HepG2 (cell line): ENCODE data around the gene ZKSCAN5. TPM values are rescaled to one million over a fixed set of nuclear protein-coding genes. Genes with fewer than 3 reads are reported as not detected.

Experiments used
- CTCF ChIP-seq: sonication (generic); formaldehyde crosslinking; IDR thresholded peaks from 2 replicates; pipeline ENCODE4 v1.5.0; 2020; ENCODE audit warnings: mild to moderate bottlenecking, missing genetic modification reagents, moderate library complexity
- DRAP1 ChIP-seq: IDR thresholded peaks from 2 replicates; pipeline ENCODE4 v1.6.1; 2016; ENCODE audit warnings: missing genetic modification reagents, missing compliant biosample characterization
- HINFP ChIP-seq: sonication (generic); formaldehyde crosslinking; IDR thresholded peaks from 2 replicates; pipeline ENCODE4 v1.4.0; 2020; ENCODE audit warnings: low read depth, mild to moderate bottlenecking, missing genetic modification reagents
- IKZF5 ChIP-seq: IDR thresholded peaks from 2 replicates; pipeline ENCODE4 v1.6.1; 2018; ENCODE audit warnings: missing genetic modification reagents, mild to moderate bottlenecking, missing compliant biosample characterization
- MTA1 ChIP-seq: sonication (generic); formaldehyde crosslinking; IDR thresholded peaks from 2 replicates; pipeline ENCODE4 v1.4.0; 2020; ENCODE audit warnings: missing genetic modification reagents, mild to moderate bottlenecking, borderline replicate concordance
- NFRKB ChIP-seq: fragments of 450-650 bp; IDR thresholded peaks from 2 replicates; pipeline ENCODE4 v1.6.1; 2017
- SCMH1 ChIP-seq: sonication (generic); formaldehyde crosslinking; IDR thresholded peaks from 2 replicates; pipeline ENCODE4 v1.9.0; 2021; ENCODE audit warnings: missing genetic modification reagents, mild to moderate bottlenecking, borderline replicate concordance
- SIX1 ChIP-seq: sonication (generic); formaldehyde crosslinking; IDR thresholded peaks from 2 replicates; pipeline ENCODE4 v1.4.0; 2020; ENCODE audit warnings: missing genetic modification reagents, borderline replicate concordance
- SIX4 ChIP-seq: sonication (generic); formaldehyde crosslinking; IDR thresholded peaks from 2 replicates; pipeline ENCODE4 v1.4.0; 2020; ENCODE audit warnings: missing genetic modification reagents
- SOX6 ChIP-seq, 2 experiments: fragments of 450-650 bp in 1 of 2; sonication (generic) in 1 of 2; formaldehyde crosslinking in 1 of 2; IDR thresholded peaks; 2 replicates each; pipeline versions ENCODE4 v1.4.0 to v1.6.1; 2017 to 2020; ENCODE audit warnings: antibody characterized with exemption in 1 of 2, mild to moderate bottlenecking in 1 of 2, missing genetic modification reagents in 1 of 2
- SPEN ChIP-seq: sonication (generic); formaldehyde crosslinking; IDR thresholded peaks from 2 replicates; pipeline ENCODE4 v1.5.1; 2020; ENCODE audit warnings: low read depth, mild to moderate bottlenecking, missing genetic modification reagents
- TSC22D2 ChIP-seq: sonication (generic); formaldehyde crosslinking; IDR thresholded peaks from 2 replicates; pipeline ENCODE4 v1.5.1; 2020; ENCODE audit warnings: missing genetic modification reagents, mild to moderate bottlenecking, borderline replicate concordance
- ZBTB38 ChIP-seq: sonication (generic); formaldehyde crosslinking; IDR thresholded peaks from 2 replicates; pipeline ENCODE4 v1.5.1; 2020; ENCODE audit warnings: mild to moderate bottlenecking, missing genetic modification reagents
- ZNF121 ChIP-seq: sonication (generic); formaldehyde crosslinking; IDR thresholded peaks from 2 replicates; pipeline ENCODE4 v1.5.0; 2020; ENCODE audit warnings: mild to moderate bottlenecking, missing genetic modification reagents
- ZNF337 ChIP-seq: sonication (generic); formaldehyde crosslinking; IDR thresholded peaks from 2 replicates; pipeline ENCODE4 v1.5.1; 2020; ENCODE audit warnings: missing genetic modification reagents, low read depth, mild to moderate bottlenecking, borderline replicate concordance
- ZNF354B ChIP-seq: sonication (generic); formaldehyde crosslinking; IDR thresholded peaks from 2 replicates; pipeline ENCODE4 v1.8.0; 2022; ENCODE audit warnings: mild to moderate bottlenecking, missing genetic modification reagents
- ZNF619 ChIP-seq: sonication (generic); formaldehyde crosslinking; IDR thresholded peaks from 2 replicates; pipeline ENCODE4 v1.4.0; 2020; ENCODE audit warnings: mild to moderate bottlenecking, missing genetic modification reagents
- ZSCAN29 ChIP-seq: sonication (generic); formaldehyde crosslinking; conservative IDR thresholded peaks from 2 replicates; pipeline ENCODE4 v1.4.0; 2020; ENCODE audit warnings: mild to moderate bottlenecking, missing genetic modification reagents
- polyA plus RNA-seq, 8 experiments: library from polyadenylated mRNA; depleted of rRNA in 3 of 8; stranded (reverse) in 7 of 8; unstranded in 1 of 8; fragments of >200 nt; fragmentation: Illumina TruSeq in 4 of 8; extraction: Trizol in 4 of 8; gene quantifications; 2 replicates each; pipeline versions ENCODE4 v1.2.1 to v1.2.3, GENCODE V29; 2011 to 2016; ENCODE audit warnings: low read depth in 4 of 8, missing spikeins in 1 of 8, mixed read lengths in 1 of 8; ENCODE audit not compliant: insufficient read depth in 1 of 8
- total RNA-seq, 5 experiments: library from RNA; depleted of rRNA; stranded (reverse); fragments of >200 nt; fragmentation: Illumina TruSeq; extraction: Trizol; gene quantifications; 2 replicates each; pipeline ENCODE4 v1.2.3, GENCODE V29; 2016; ENCODE audit warnings: low read depth in 1 of 5

Gene ZKSCAN5
- total and polyA plus RNA-seq, 2 of the 13 experiments (the other 11 are each of a cell fraction or from before 2014, with no cell fraction given), result 5.5 to 11.7 TPM

- TF ChIP-seq ZBTB38 (CRISPR knock-in tag) (peak; percentile 52), SCMH1 (CRISPR knock-in tag) (no peak), ZNF619 (CRISPR knock-in tag) (peak; percentile 22; the same call in 1 of the 2 replicates), SIX4 (no peak), ZNF354B (CRISPR knock-in tag) (no peak), SOX6 (IDR thresholded peaks at IDR 0.05) (no peak), SOX6 (CRISPR knock-in tag; IDR thresholded peaks at IDR 0.05) (peak; percentile 32; the same call in 1 of the 2 replicates), CTCF (0 out of 2 replicates have a peak, but pooled peaks have one; percentile 13), ZNF121 (CRISPR knock-in tag) (peak; percentile 83; the same call in 1 of the 2 replicates), TSC22D2 (CRISPR knock-in tag) (no peak), ZNF337 (CRISPR knock-in tag) (no peak), MTA1 (0 out of 2 replicates have a peak, but pooled peaks have one; percentile 18), DRAP1 (no peak), NFRKB (no peak), SIX1 (CRISPR knock-in tag) (no peak), HINFP (CRISPR knock-in tag) (0 out of 2 replicates have a peak, but pooled peaks have one; percentile 39), IKZF5 (CRISPR knock-in tag) (no peak), ZSCAN29 (no peak), SPEN (CRISPR knock-in tag) (peak; percentile 32; the same call in 1 of the 2 replicates)
These were observed 220 bp upstream of the ZKSCAN5 start (continued) for GRCh38 chr7:99504281-99504602.
